NCI-H1092 treated with DMSO at 0.1 percent for 48 hours (cell line): ENCODE results near the gene RBM4B.

ENCODE experiments used
- DNase-seq: peaks from one replicate; lab custom pipeline; 2025; lab: John Stamatoyannopoulos, UW

The RBM4B gene

DNA sequence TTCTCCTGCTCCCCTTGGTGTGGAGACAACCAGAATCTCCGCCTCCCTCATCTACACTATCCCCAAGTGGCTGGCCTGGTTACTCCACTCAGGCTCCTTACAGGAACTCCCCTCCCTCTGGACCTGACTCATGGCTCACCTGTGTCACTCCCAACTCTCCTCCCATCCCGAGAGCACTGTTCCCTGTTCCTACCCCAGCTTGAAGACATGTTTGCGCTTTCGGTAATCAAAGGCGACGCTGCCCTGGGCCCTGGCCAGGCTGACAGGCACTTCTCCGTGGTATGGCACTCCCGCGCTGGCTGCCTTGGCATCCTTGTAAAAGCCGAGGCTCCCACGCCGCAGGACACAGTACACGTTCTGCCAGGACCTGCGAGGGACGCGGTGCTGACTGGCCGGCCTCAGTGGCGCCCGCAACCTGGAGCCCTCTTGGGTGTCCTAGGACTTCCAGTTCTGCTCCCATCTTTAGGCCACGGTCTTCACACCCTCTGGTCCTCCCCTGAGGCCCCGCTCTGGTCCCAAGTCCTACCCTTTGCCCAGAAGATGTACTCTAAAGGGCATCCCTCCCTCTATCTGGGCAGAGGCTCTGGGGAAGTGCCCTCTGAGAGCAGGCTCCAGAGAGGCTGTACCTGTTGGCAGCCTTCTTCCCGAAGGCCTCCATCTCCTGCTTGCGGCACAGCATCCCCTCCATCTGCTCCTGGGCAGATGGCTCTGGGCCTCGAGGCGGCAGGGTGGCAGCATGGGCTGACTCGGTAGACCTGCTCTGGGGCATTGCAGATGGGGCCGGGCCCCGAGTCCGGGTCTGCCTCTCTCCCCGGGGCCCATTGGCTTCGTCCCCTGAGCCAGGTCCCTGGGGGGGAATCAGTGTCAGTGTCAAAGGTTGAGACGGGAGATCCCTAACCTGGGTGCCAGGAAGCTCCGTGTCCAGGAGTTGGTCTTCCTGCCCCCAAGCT is 9.4 kb upstream of the RBM4B start:
- DNase-seq, result no peak

DNA sequence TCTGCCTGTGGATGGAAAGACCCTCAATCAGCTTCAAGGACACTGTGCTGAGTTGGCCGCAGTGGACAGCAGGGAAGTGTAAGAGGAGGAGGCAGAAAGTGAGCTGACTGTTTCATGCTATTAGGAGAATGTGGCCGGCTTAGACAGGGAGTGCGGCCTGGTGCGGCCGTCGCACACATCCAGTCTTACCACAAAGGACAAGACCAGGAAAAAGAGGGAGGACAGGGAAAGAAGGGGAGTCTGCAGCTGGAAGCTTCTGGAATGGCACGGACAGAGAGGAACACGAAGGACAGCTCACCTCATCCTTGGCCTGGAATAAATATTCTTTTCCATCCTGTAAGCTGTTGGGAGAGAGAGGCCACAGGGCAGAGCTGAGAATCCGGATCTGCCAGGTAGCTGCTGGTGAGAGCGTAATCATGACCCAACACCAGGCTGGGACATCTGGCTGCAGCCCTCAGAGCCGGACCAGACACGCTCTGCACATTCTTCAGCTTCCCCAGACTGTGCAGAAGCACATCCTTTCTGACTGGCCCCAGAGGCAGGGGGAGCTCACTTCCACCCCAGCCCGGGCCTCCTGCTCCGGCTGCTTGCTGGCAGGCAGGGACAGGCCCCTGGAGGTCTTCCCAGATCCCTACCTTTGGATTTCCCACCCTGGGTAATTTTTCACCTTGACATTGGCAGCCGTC is 8.6 kb upstream of the RBM4B start:
- DNase-seq, result no peak

DNA sequence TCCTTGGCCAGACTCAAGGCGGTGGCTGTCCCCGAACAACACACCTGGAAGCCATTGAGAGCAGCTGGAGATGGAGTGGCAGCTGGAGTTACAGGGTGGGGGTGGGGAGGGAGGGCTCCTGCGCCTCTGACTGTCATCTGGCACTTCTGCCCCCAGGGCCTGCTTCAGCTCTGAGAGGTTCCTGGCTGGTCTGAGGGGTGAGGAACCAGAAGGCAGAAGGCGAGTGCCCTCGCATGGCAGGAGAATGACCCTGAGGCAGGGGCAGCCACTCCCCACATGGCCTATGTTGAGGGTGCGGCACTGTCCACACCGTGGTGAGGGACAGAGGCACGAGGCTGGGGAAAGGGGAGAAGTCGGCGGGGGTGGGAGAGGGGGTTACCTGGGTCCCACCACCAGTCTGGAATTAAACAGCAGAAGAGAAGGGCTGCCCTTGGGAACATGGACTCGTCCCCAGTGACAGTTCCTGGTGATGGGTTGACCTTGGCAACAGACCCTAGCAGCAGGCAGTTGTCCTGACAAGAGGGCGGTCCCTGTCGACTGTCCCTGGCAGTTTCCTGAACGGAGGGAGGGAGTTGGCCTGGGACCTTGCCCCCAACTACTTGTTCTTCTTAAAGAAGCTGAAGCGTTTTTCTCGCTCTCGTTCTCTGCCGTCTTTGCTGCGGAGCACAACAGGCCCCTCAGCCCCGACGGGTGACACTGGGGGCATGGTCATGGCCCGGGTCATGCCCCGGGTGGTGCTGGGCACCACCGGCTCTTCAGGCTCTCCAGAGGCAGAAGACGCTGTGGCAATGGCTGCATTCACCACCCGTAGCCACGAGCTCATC is 7.8 kb upstream of the RBM4B start:
- no peak for DNase-seq

DNA sequence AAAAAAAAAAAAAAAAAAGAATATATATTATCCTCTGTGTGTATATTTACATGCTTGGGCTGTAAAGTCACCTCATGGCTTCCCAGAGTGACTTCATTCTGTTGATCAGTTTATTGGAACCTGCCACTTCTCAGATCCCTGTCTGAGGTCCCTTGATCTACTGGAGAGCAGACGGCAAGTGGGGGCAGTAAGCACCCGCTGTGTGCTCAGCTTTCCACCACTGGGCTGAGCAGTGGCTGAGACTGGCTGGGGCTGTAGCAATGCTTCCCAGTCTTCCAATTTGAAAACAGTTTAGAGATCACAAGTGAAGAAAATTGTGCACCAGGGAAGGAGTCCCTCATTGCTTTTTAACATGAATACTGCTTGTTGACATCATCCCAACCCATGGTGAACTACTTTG is 6.9 kb upstream of the RBM4B start:
- no peak for DNase-seq

DNA sequence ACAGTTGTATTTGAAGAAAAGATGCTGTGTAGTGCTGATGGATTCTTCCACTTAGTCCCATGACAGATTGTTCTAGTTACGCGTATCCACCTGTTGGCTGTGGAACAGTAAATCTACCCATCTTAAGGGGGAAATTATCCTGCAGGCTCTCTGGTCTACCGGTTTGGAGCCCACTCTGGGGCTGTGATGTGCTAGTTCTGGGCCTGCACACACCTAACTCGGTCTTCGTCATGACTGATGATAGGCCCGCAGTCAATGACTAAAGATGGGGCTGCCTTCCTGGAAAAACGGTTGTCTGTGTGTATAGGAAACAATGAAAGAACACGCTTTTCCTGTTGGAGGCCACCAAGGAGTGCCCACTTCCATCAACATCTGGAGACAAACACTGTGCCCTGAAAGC is 6.2 kb upstream of the RBM4B start:
- no peak for DNase-seq

DNA sequence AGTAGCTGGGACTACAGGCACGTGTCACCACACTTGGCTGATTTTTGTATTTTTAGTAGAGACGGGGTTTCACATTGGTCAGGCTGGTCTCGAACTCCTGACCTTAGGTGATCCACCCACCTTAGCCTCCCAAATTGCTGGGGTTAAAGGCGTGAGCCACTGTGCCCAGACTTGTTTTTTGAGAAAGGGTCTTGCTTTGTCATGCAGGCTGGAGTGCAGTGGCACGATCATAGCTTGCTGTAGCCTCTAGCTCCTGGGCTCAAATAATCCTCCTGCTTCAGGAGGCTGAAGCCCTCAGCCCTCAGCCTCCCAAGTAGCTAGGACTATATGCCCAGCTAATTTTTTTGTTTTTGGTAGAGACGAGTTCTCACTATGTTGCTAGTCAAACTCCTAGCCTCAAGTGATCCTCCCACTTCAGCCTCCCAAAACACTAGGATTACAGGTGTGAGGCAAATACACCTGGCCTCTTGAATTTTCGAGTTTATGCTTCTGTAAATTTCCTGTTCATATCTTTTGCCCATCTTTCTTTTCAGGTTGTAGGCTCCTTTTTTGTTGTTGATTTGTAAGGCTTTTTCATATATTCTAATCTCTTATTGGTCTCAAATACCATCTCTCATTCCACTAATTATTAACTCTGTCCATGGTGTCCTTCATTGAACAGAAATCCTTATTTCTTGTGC is 3.4 kb upstream of the RBM4B start:
- no peak for DNase-seq

DNA sequence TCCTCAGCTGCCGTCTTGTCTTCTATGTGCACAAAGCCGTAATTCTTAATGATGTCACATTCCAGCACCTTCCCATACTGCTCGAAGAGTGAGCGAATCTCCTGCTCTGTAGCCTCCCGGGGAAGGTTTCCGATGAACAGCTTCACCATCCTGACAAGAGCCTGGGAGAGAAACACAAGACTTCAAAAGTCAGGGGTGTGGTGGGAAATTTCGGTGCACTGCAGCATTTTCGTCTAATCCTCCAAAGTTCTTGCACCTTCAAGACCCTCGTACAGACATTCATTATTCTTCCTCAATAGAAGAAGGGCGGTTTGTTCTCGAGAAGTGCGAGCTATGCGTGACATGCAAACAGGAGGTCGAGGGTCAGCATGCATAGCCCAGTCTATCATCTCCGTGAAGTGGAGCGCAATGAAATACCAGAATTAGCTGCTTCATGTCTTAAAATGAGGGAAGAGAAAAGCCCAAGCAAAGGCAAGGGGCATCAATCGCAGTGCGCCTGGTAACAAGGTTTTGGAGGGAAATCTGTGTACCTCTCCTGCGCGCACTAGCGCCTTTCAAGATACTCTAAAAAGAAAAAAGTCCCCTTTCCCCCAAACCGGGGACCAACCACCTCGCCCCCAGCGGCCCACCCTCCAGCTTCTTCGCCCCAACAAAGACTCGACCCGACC is 622 bp downstream of the RBM4B start:
- DNase-seq, result peak; percentile 57

DNA sequence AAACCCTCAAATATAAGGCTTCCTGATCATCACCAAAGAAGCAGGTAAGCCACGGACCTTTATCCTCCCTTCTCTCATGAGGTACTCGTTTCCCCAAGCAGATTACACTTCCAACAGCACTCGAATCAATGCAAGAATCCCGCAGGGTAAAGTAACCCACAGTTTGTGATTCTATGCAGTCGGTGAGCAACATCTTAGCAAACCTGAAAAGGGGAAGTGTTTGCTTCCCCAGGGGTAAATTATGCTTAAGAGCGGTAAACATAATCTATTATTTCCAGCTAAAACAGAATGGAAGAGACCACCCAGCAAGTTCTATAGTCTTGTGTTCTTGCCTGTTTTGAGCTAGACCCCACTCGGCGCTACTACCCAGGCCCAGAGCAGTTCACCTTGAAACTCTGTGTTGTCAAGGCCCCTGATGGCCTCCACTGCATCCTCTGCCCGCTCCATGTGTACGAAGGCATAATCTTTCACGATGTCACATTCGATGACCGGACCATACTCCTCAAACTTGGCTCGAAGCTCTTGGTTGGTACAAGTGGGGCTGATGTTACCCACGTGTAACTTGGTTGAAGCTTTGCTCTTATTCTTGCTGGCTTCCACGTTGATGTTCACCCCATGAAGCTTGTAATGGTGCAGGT is 1.3 kb downstream of the RBM4B start:
- no peak for DNase-seq

DNA sequence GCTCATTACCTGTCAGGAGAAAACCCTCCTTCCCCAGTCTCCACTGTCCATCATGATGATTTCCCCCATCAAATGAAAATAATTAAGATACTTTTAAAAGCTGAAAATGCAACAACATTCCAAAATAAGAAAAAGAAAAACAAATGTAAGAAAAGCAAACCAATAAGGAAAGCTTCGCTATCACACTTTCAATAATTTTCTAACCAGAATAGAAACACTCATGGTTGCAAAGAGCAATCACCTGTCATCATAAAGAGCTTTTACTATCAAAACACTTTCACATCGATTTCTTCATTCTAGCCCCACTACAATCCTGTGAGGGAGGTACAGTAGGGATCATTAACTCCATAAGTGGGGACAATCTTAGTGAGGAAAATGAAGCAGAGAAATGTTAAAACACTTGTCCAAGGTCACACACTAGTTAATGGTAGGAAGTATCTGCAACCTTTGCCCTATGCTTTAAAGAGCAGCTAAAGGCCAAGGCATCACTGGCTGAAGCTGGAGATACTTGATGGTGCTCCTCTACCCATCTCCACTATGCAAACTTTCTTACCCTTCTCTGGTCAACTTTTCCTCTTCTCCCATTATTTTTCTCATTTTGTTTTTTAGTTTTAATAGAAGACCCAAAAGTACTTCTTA is 2.6 kb downstream of the RBM4B start:
- DNase-seq, result no peak

DNA sequence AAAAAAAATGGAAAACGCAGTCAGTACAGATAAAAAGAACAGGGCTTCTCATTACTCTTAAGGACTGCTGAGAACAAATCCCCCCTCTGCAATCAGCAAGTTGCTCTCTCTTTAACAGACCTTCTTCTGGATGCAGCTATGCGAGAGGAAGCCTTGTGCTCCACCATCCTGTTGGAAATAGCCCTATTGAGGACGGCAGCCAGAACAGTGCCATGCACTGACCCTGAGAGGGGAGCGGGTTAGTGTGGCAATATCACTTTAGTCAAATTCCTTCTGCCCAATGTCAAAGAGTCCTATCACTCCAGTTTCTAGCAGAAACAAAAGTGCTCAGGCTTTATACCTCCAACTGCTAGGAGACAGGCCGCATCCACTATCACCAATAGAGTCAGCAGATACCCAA is 6.9 kb downstream of the RBM4B start:
- DNase-seq, result no peak

DNA sequence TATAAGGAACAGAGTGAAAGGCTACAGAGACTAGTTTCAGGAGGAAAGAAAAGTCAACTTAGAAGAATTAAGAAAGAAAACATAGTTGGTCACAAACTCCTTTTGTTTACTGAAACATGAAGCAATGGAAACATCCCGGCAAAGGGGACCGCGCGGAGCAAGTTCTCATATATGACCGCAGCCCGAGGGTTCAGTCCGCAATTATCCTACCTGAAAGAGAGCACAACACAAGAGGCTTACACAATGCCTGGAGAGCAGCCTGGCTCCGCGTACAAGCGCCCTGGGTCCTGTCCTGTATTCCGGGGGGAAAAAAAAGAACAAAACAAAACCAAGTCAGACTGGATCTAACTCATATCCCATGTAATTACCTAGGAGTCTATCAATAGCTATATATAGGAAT is 12.3 kb downstream of the RBM4B start:
- DNase-seq, result no peak

DNA sequence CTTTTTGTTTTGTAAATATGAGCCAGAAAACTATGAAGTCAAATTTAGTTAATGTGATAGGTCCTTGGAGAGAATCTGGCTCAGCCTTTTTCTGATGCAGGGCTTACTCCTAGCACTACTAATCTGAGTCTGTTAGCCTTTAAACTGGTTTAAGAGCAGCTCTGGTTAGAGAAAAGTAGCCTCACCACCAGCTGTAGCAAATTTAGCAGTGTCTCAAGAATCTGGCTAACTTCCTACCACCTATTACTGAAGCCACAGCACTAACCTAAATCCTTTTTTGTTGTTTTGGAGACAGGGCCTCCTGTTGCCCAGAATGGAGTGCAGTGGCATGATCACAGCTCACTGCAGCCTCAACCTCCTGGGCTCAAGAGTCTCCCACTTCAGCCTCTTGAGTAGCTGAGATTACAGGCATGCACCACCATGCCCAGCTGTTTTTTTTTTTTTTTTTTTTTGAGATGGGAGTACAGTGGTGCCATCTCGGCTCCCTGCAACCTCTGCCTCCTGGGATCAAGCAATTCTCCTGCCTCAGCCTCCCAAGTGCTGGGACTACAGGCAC is 13.9 kb downstream of the RBM4B start:
- no peak for DNase-seq

DNA sequence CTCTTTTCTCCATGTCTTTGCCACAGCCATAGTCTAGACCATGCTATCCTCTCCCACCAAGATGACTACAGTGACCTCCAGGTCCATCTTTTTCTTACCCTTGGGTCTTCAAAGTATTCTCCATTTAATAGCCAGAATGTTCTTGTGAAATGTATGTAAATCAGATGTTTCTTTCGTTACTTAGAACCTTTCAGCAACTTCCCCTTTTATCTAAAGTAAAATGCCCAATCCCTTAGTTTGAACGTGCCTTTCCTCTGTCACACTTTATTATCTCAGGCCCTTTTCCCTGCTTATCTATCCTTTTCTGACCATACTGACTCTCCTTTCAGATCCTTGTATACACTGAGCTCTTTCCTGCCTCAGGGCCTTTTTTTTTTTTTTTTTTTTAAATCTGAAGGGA is 17.9 kb downstream of the RBM4B start:
- DNase-seq, result no peak

DNA sequence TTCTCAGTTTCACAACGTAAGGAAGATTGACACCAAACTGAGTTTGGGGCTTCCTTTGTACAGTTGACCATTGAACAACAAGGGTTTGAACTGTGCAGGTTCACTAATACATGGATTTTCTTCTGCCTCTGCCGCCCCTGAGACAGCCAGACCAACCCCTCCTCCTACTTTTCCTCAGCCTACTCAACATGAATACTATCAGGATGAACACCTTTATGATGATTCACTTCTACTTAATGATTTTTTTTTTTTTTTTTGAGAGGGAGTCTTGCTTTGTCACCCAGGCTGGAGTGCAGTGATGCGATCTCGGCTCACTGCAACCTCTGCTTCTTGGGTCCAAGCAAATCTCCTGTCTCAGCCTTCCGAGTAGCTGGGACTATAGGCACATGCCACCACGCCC is 24.6 kb downstream of the RBM4B start:
- DNase-seq, result no peak

DNA sequence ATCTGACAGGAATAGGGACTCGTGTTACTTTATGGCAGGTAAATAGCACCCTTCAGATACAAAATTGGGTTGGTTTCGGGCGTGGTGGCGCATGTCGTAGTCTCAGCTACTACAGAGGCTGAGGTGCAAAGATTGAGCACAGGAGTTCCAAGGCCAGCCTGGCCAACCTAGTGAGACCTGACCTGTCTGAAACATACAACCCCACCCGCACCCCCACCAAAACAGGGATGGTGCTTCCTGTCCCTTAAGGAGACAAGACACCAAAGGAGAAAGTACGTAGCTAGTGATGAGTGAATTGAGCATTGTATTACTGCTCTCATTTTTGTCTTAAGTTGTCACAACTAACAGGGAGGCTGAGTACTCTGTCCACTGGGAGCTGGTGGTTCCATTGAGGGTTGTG is 25.0 kb downstream of the RBM4B start:
- DNase-seq, result no peak

DNA sequence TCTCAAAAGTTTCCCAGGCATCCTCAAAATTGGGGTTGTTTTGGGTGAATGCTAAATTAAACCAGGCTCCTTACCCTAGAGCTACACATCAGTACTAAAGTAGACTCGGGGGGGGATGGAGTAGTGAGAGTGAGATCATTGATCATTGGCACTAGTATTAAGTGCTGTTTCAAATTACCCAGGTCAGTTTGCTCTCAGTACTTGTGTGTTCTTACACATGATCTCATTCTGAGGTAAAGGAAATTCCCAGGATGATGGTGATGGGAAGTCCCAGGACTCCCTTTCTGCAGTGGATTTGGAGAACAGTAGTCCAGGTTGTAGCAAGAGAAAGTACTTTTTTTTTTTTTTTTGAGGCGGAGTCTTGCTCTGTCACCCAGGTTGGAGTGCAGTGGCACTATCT is 26.7 kb downstream of the RBM4B start:
- DNase-seq, result no peak

DNA sequence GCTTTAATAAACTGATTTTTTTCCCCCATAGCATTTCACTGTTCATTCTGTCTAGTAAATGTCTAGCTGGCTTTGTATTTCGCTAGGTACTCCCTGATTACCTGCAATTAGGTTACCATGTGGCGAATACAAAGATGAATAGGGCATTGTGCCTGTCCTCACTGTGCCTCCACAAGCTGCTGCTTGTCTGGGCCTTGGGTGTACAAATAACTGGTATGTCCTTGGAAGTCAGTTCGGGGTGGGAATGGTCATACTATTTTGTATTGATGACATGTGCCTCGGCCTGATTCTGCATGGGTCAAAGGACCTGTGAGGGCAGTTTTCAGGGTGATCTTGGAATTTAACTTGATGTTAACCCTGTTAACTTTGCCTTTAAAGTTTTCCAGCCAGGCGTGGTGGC is 27.8 kb downstream of the RBM4B start:
- no peak for DNase-seq

DNA sequence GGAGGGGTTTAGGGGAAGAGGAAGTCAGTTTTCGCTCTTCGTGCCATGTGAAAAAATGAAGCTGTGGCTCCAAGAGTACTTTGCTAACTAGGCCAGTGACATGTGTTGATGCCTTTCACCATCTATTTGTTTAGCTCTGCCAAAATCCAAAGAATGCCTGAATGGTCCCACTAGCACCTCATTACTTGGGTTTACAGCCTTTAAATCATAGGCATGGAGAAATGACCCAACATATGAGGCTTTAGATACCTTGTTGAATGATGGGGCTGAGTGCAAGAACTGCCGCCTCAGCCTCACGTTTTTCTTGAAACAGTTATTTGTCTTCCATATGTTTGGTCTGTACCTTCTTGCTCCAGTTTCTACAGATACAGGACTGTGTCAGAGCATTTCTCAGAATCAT is 30.9 kb downstream of the RBM4B start:
- DNase-seq, result no peak

DNA sequence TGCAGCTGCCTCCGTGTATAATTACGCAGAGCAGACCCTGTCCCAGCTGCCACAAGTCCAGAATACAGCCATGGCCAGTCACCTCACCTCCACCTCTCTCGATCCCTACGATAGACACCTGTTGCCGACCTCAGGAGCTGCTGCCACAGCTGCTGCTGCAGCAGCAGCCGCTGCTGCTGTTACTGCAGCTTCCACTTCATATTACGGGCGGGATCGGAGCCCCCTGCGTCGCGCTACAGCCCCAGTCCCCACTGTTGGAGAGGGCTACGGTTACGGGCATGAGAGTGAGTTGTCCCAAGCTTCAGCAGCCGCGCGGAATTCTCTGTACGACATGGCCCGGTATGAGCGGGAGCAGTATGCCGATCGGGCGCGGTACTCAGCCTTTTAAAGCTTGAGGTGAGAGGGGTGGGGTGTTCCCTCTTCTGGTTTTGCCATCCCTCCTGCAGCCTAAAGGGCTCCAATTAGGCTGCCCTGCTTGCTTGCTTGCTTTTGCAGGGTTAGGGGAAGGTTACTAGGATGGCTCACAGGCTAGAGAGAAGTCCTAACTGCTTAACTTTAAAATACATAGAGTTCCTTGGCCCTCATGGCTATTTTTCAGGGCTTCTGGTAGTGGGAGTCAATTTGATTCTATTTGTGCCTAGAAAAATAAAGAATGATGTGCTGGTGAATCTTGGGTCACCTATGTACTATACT is 33.8 kb downstream of the RBM4B start:
- DNase-seq, result no peak

DNA sequence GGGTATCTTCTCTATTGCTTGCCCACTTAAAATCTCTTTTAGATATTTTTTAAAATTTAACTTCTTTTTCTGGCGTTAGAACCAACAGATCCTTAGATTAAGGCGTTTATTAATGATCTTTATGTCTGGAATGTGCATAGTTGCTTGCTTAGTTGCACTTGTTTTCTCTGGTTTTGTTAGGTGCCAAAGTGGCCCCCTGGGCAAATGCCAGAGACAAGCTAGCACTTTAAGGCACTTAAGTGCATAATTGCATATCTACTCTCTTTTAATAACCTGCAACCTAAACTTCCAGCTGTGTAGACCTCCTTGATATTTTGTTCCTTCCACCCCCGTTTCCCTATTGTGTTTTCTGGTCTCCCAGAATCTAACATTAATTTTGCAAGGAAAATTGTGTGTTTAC is 35.9 kb downstream of the RBM4B start:
- no peak for DNase-seq
